Ascending aorta (tissue), 2 donors: ENCODE results near the gene ZBTB20. TPM values are rescaled to one million over a fixed set of nuclear protein-coding genes. Genes with fewer than 3 reads are reported as not detected.

Experiments used
- DNase-seq, 2 donors: peaks; one replicate each; pipeline ENCODE4 v3.0.0-alpha.2; 2019; ENCODE audit warnings: low spot score in 2 of 2
- H3K27ac ChIP-seq, 2 donors: fragments of 200-600 bp; sonication (generic); one replicate each; pipeline ENCODE4 v1.5.1; 2016 to 2017; ENCODE audit warnings: mild to moderate bottlenecking in 1 of 2
- H3K27me3 ChIP-seq: fragments of 200-600 bp; sonication (generic); one replicate; pipeline ENCODE4 v1.5.1; 2017
- H3K36me3 ChIP-seq, 2 donors: fragments of 200-600 bp; sonication (generic); one replicate each; pipeline ENCODE4 v1.5.1; 2016
- H3K4me1 ChIP-seq, 2 donors: fragments of 200-600 bp; sonication (generic); one replicate each; pipeline ENCODE4 v1.5.1; 2016 to 2017; ENCODE audit warnings: mild to moderate bottlenecking in 1 of 2
- H3K4me3 ChIP-seq, 2 donors: fragments of 200-600 bp; sonication (generic); one replicate each; pipeline ENCODE4 v1.5.1; 2016 to 2017; ENCODE audit warnings: mild to moderate bottlenecking in 1 of 2
- H3K9me3 ChIP-seq, 2 donors: fragments of 200-600 bp; sonication (generic); one replicate each; pipeline ENCODE4 v1.5.1; 2016
- CTCF ChIP-seq, 3 experiments: fragments of 200-600 bp in 2 of 3; fragments of 450-650 bp in 1 of 3; sonication (generic) in 2 of 3; IDR thresholded peaks; one replicate each; pipeline ENCODE4 v1.5.1; 2016 to 2019; ENCODE audit warnings: antibody characterized with exemption in 3 of 3, mild to moderate bottlenecking in 1 of 3, moderate library complexity in 1 of 3
- intact Hi-C: fragments of 100-400 bp; cut with DNase I; formaldehyde crosslinking; loops from one replicate; pipeline ENCODE4 v1.15.1; 2023
- total RNA-seq: library from RNA; depleted of rRNA; stranded (reverse); fragments of >200 nt; gene quantifications from one replicate; pipeline ENCODE4 v1.1.0, GENCODE V29; 2016

The ZBTB20 gene
- total RNA-seq, 1 donor from 2014 or later, result 60.3 TPM

- TF ChIP-seq CTCF (IDR thresholded peaks at IDR 0.05), result no peak
- H3K9me3 ChIP-seq, result no peaks in the 10 kb centered on the region
- intact Hi-C loops, result no loop called here
- H3K36me3 ChIP-seq, result no peaks in the 10 kb centered on the region
- peaks cover 0 to 11% of the 10 kb centered on the region in 2 donors for H3K4me1 ChIP-seq
- no peak for DNase-seq
- H3K27ac ChIP-seq, result no peak overlapping the region
- H3K4me3 ChIP-seq, result no peak overlapping the region
- H3K27me3 ChIP-seq, result no peaks in the 10 kb centered on the region
Measured at GRCh38 chr3:114743746-114744485, 403.2 kb downstream of the ZBTB20 start.

- DNase-seq, result no peak
- TF ChIP-seq CTCF (IDR thresholded peaks at IDR 0.05), result no peak
- Histone ChIP-seq H3K27ac (peak overlapping the region in 1 of 2 donors; percentile 43), H3K9me3 (no peaks in the 10 kb centered on the region), H3K36me3 (no peaks in the 10 kb centered on the region), H3K4me3 (no peak overlapping the region), H3K4me1 (peaks cover 0 to 7% of the 10 kb centered on the region in 2 donors), H3K27me3 (no peaks in the 10 kb centered on the region)
- intact Hi-C loops, result no loop called here
Measured at GRCh38 chr3:114741066-114741465, 406.0 kb downstream of the ZBTB20 start.

- Histone ChIP-seq H3K36me3 (no peaks in the 10 kb centered on the region), H3K27ac (no peak overlapping the region), H3K4me1 (no peaks in the 10 kb centered on the region), H3K4me3 (no peak overlapping the region), H3K27me3 (no peaks in the 10 kb centered on the region), H3K9me3 (no peaks in the 10 kb centered on the region)
- TF ChIP-seq CTCF (IDR thresholded peaks at IDR 0.05), result no peak
- intact Hi-C loops, result no loop called here
- DNase-seq, result no peak
Measured at GRCh38 chr3:114739627-114740026, 407.5 kb downstream of the ZBTB20 start.

DNA sequence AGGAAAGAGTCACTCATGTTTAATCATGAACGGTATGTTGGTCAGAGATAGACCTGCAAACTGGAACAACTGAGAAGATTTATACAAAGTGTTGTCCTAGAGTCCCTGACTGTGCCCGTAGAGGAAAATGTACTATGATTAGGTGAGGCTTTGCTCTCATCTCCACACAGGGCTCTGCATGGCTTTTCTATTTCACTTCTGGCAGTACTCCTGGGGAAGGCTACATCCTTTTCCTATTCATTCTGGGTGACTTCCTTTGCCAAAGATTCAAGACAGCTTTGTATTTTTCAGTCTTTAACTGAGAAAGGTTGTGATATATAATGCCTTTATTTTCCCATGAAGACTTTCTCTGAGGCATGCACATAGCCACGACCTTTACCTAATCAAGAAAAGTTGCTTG, 414.7 kb downstream of the ZBTB20 start:
- intact Hi-C loops, result no loop called here
- Histone ChIP-seq H3K27me3 (no peaks in the 10 kb centered on the region), H3K27ac (no peak overlapping the region), H3K4me3 (no peak overlapping the region), H3K36me3 (no peaks in the 10 kb centered on the region), H3K4me1 (no peaks in the 10 kb centered on the region), H3K9me3 (no peaks in the 10 kb centered on the region)
- DNase-seq, result no peak
- TF ChIP-seq CTCF (IDR thresholded peaks at IDR 0.05), result no peak

DNA sequence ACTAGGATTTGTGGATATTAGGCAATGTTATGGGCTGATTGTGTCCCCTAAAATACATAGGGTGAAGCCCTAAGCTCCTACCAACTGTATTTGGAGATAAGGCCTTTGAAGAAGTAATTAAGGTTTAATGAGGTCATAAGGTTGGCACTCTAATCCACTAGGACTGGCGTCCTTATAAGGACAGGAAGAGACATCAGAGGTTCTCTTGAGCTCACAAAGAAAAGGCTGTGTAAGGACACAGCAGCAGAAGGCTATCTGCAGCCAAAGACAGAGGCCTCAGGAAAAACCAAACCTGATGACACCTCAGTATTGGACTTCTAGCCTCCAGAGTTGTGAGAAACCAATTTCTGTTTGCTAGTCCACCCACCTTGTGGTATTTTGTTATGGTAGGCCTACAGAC, 416.7 kb downstream of the ZBTB20 start:
- no peak for TF ChIP-seq CTCF (IDR thresholded peaks at IDR 0.05)
- intact Hi-C loops, result no loop called here

More for the DNA sequence above, 416.7 kb downstream of the ZBTB20 start:
- Histone ChIP-seq H3K4me1 (no peaks in the 10 kb centered on the region), H3K36me3 (no peaks in the 10 kb centered on the region), H3K27me3 (no peaks in the 10 kb centered on the region), H3K4me3 (no peak overlapping the region), H3K9me3 (no peaks in the 10 kb centered on the region), H3K27ac (no peak overlapping the region)
- DNase-seq, result no peak
